HepG2 (cell line): ENCODE results near the gene TOX2. TPM values are rescaled to one million over a fixed set of nuclear protein-coding genes. Genes with fewer than 3 reads are reported as not detected.

Experiments
- ATAC-seq: fragments of 200-7000 bp; cut with Tn5 transposase; 3 replicates; pipeline ENCODE4 v1.9.1; 2020; ENCODE audit warnings: mild to moderate bottlenecking, moderate library complexity
- BruUV-seq: library from RNA; stranded (reverse); fragments of 400-500 nt; replicated peaks from 2 replicates; lab custom pipeline; 2021; lab: Mats Ljungman, UMichigan
- CTCF ChIA-PET: fragments of 300-600 bp; formaldehyde crosslinking; extraction: SDS; loops from one replicate; lab custom pipeline; 2021; ENCODE audit warnings: low total read pairs, inconsistent platforms, low intra/inter-chr PET ratio; lab: Yijun Ruan, JAX
- POLR2A ChIA-PET: fragments of 350-600 bp; sonication (Branson Sonifier 250); formaldehyde crosslinking; loops from one replicate; lab custom pipeline; 2020; ENCODE audit warnings: antibody characterized with exemption, inconsistent platforms; lab: Yijun Ruan, JAX
- DNase-seq: peaks from one replicate; pipeline ENCODE4 v3.0.0-alpha.2; 2015; ENCODE audit warnings: low spot score
- FAIRE-seq: peaks from 3 replicates; lab custom pipeline; 2011; peaks lifted over from hg19 to GRCh38; lab: Jason Lieb, UNC
- H2AFZ ChIP-seq: one replicate; pipeline ENCODE4 v1.6.1; 2011; ENCODE audit warnings: low read length, inconsistent platforms
- H3K27ac ChIP-seq: fragments of 300-600 bp; 3 replicates; pipeline ENCODE4 v1.8.0; 2011; ENCODE audit warnings: mixed run types, mild to moderate bottlenecking, mixed read lengths, low read length, inconsistent platforms; ENCODE audit not compliant: insufficient read depth; ENCODE audit errors: extremely low read length
- H3K27me3 ChIP-seq, 2 experiments: fragments of 200-600 bp in 1 of 2; 2 replicates in 1 of 2; 3 replicates in 1 of 2; pipeline versions ENCODE4 v1.6.0 to v1.8.0; 2011; ENCODE audit warnings: low read length in 2 of 2, mild to moderate bottlenecking in 2 of 2, moderate library complexity in 2 of 2, inconsistent platforms in 1 of 2; ENCODE audit not compliant: insufficient read depth in 2 of 2, control insufficient read depth in 1 of 2
- H3K36me3 ChIP-seq, 2 experiments: fragments of 200-600 bp in 1 of 2; replicated peaks in 1 of 2; 2 replicates in 1 of 2; 3 replicates in 1 of 2; pipeline versions ENCODE4 v1.5.1 to v1.8.0; 2011; ENCODE audit warnings: low read length in 2 of 2, inconsistent platforms in 1 of 2; ENCODE audit not compliant: insufficient read depth in 2 of 2, control insufficient read depth in 1 of 2
- H3K4me1 ChIP-seq: 2 replicates; pipeline ENCODE4 v1.5.1; 2012; ENCODE audit warnings: low read length, inconsistent platforms; ENCODE audit not compliant: insufficient read depth
- H3K4me2 ChIP-seq: 2 replicates; pipeline ENCODE4 v1.6.0; 2011; ENCODE audit warnings: low read depth, low read length, inconsistent platforms
- H3K4me3 ChIP-seq, 3 experiments: fragments of 200-600 bp in 1 of 3; sonication (generic), shearing (Covaris generic) in 1 of 3; replicated peaks in 1 of 3; 2 replicates each; pipeline ENCODE4 v1.5.1; 2011 to 2016; ENCODE audit warnings: low read length in 3 of 3, inconsistent platforms in 2 of 3, low read depth in 2 of 3, mild to moderate bottlenecking in 2 of 3, control low read depth in 1 of 3, mixed read lengths in 1 of 3; ENCODE audit not compliant: insufficient read depth in 1 of 3
- H3K79me2 ChIP-seq: one replicate; pipeline ENCODE4 v1.6.1; 2011; ENCODE audit warnings: low read length, inconsistent platforms; ENCODE audit not compliant: insufficient read depth
- H3K9ac ChIP-seq: 2 replicates; pipeline ENCODE4 v1.6.0; 2011; ENCODE audit warnings: mild to moderate bottlenecking, low read depth, low read length, inconsistent platforms; ENCODE audit not compliant: insufficient read depth
- H3K9me3 ChIP-seq: 2 replicates; pipeline ENCODE4 v1.5.1; 2012; ENCODE audit warnings: mild to moderate bottlenecking, low read length
- H4K20me1 ChIP-seq: 2 replicates; pipeline ENCODE4 v1.6.0; 2011; ENCODE audit warnings: inconsistent platforms, mild to moderate bottlenecking, low read length, moderate library complexity; ENCODE audit not compliant: insufficient read depth
- HNRNPH1 ChIP-seq: fragments of 200-400 bp; formaldehyde crosslinking; optimal IDR thresholded peaks from 2 replicates; pipeline ENCODE3; 2017; ENCODE audit warnings: mild to moderate bottlenecking, low read depth, low read length
- MXI1 ChIP-seq: IDR thresholded peaks from 3 replicates; pipeline ENCODE4 v1.6.1; 2012; ENCODE audit warnings: low read depth, low read length, inconsistent platforms, borderline replicate concordance
- RFX1 ChIP-seq: fragments of 450-650 bp; IDR thresholded peaks from 2 replicates; pipeline ENCODE4 v1.6.1; 2017
- RFX3 ChIP-seq: IDR thresholded peaks from 2 replicates; pipeline ENCODE4 v1.6.1; 2016; ENCODE audit warnings: missing biosample characterization, missing genetic modification reagents
- RFXAP ChIP-seq: sonication (generic); formaldehyde crosslinking; IDR thresholded peaks from 2 replicates; pipeline ENCODE4 v1.4.0; 2020; ENCODE audit warnings: missing genetic modification reagents, borderline replicate concordance
- SKI ChIP-seq: fragments of 450-650 bp; IDR thresholded peaks from one replicate; pipeline ENCODE4 v1.6.1; 2018; ENCODE audit warnings: mild to moderate bottlenecking; ENCODE audit not compliant: partially characterized antibody
- SOX13 ChIP-seq, 3 experiments: fragments of 450-650 bp in 1 of 3; sonication (generic) in 1 of 3; formaldehyde crosslinking in 1 of 3; IDR thresholded peaks in 2 of 3; conservative IDR thresholded peaks in 1 of 3; 2 replicates each; pipeline versions ENCODE4 v1.5.0 to v1.6.1; 2016 to 2020; ENCODE audit warnings: antibody characterized with exemption in 1 of 3, mild to moderate bottlenecking in 1 of 3, missing compliant biosample characterization in 1 of 3, missing genetic modification reagents in 1 of 3, moderate library complexity in 1 of 3
- SOX5 ChIP-seq: IDR thresholded peaks from 2 replicates; pipeline ENCODE4 v1.6.1; 2016; ENCODE audit warnings: borderline replicate concordance
- ZNF761 ChIP-seq: sonication (generic); formaldehyde crosslinking; conservative IDR thresholded peaks from 2 replicates; pipeline ENCODE4 v1.4.0; 2020; ENCODE audit warnings: mild to moderate bottlenecking, missing genetic modification reagents
- ZNF784 ChIP-seq: sonication (generic); formaldehyde crosslinking; IDR thresholded peaks from 2 replicates; pipeline ENCODE4 v1.5.1; 2020; ENCODE audit warnings: missing genetic modification reagents, mild to moderate bottlenecking, borderline replicate concordance
- WGBS: methylation state at CpG from one replicate; pipeline ENCODE4 v1.1.6; 2017; ENCODE audit warnings: low lambda C conversion rate; 5-methylcytosine and 5-hydroxymethylcytosine counted together
- in situ Hi-C: cut with HindIII; loops from 2 replicates; pipeline ENCODE4 v1.10.0; 2017; ENCODE audit warnings: low pct_unique_long_range_greater_than_20kb; ENCODE audit not compliant: extremely low pct_ligation_motif_present
- intact Hi-C: fragments of 100-400 bp; cut with micrococcal nuclease; formaldehyde crosslinking; loops from one replicate; pipeline ENCODE4 v1.10.0; 2022; ENCODE audit not compliant: unreplicated experiment
- polyA plus RNA-seq, 8 experiments: library from polyadenylated mRNA; depleted of rRNA in 3 of 8; stranded (reverse) in 7 of 8; unstranded in 1 of 8; fragments of >200 nt; fragmentation: Illumina TruSeq in 4 of 8; extraction: Trizol in 4 of 8; gene quantifications; 2 replicates each; pipeline versions ENCODE4 v1.2.1 to v1.2.3, GENCODE V29; 2011 to 2016; ENCODE audit warnings: low read depth in 4 of 8, missing spikeins in 1 of 8, mixed read lengths in 1 of 8; ENCODE audit not compliant: insufficient read depth in 1 of 8
- total RNA-seq, 5 experiments: library from RNA; depleted of rRNA; stranded (reverse); fragments of >200 nt; fragmentation: Illumina TruSeq; extraction: Trizol; gene quantifications; 2 replicates each; pipeline ENCODE4 v1.2.3, GENCODE V29; 2016; ENCODE audit warnings: low read depth in 1 of 5

The TOX2 gene
- total and polyA plus RNA-seq, 2 of the 13 experiments (the other 11 are each of a cell fraction or from before 2014, with no cell fraction given), result not detected

- ChIA-PET POLR2A (no interaction called here), CTCF (no interaction called here)
- Histone ChIP-seq H3K9me3 (peaks cover 11% of the 10 kb centered on the region), H3K27me3 (peaks cover 0 to 31% of the 10 kb centered on the region in 2 experiments; a peak in 2 of 5 replicates), H3K4me3 (no peak overlapping the region), H3K4me1 (peaks cover 17% of the 10 kb centered on the region), H3K4me2 (no peak overlapping the region), H3K36me3 (no peaks in the 10 kb centered on the region), H3K9ac (no peak overlapping the region), H3K27ac (no peak overlapping the region), H2AFZ (no peak overlapping the region), H4K20me1 (no peaks in the 10 kb centered on the region), H3K79me2 (no peaks in the 10 kb centered on the region)
- ATAC-seq (peak; percentile 93), DNase-seq (peak; percentile 77), FAIRE-seq (no peak)
- in situ Hi-C loops (no loop called here), intact Hi-C loops (no loop called here)
- WGBS, result under 1% methylated on average over 14 of the region's 14 CpGs
- no TSS peak for BruUV-seq
- TF ChIP-seq SOX5 (CRISPR knock-in tag), result peak; percentile 16; the same call in 1 of the 2 replicates
- TF ChIP-seq RFXAP (CRISPR knock-in tag), result no peak
- TF ChIP-seq SOX13 (IDR thresholded peaks at IDR 0.05), result no peak
- peak in 1 of 2 experiments; percentile 37; a peak in 1 of 4 replicates for TF ChIP-seq SOX13 (CRISPR knock-in tag; conservative IDR thresholded peaks at IDR 0.05 in 1 of 2, IDR thresholded peaks at IDR 0.05 in 1 of 2)
- TF ChIP-seq SKI, result no peak
- 0 out of 2 replicates have a peak, but pooled peaks have one; percentile 29 for TF ChIP-seq ZNF761 (CRISPR knock-in tag)
- TF ChIP-seq MXI1, result 0 out of 3 replicates have a peak, but pooled peaks have one; percentile 37
- TF ChIP-seq ZNF784 (CRISPR knock-in tag), result no peak
- peak; percentile 76 for TF ChIP-seq RFX1
- no peak for TF ChIP-seq HNRNPH1
- peak; percentile 75 for TF ChIP-seq RFX3 (CRISPR knock-in tag)
Observed at GRCh38 chr20:43903953-43904826, 10.5 kb upstream of the TOX2 start.
